ENCODE results near the gene SPHKAP.
"Not testable (repeated sequence)": the region's sequence is repeated elsewhere in the genome, so short reads cannot be mapped to it uniquely, and the experiment has no call there.

The SPHKAP gene

DNA sequence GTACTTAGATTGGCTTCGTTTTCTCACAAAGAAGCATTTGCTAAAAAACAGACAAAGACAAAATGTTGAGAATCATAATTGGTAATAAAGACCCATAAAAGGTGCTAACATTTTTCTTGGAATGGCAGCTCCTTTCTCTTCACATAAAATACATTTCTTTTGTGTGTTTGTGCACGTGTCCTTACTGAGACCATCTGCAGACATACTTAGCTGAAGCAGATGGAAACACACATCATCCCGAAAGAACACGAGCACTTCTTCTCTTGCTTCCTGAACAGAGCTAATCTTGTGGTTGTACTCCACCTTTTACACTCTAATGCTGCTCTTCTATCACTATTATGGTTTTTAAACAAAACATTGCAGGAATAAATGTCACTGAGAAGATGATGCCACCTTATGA is 142.5 kb downstream of the SPHKAP start:
- no peak for DNase-seq (ENCODE audit: low read depth)

GRCh38 chr2:228037915-228038314 is 143.6 kb downstream of the SPHKAP start:
- no peak for DNase-seq (ENCODE audit: low read depth)

DNA sequence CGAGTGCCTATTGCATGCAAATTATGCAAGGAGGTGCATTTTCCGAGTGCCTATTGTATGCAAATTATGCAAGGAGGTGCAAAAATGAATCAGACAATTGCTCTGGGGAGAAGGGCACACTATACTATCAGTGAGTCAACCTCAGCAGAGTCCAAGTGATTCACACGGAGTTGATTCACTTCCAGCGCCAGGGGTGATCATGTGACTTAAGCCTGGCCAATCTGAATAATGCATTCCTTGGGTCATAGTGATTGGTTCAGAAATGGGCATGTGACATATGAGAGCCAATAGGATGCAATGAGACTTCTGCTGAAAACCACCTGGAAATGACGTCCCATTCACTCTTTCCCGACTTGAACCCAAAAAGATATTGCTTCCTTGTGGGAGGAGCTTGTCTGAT is 157.9 kb downstream of the SPHKAP start:
- no peak for DNase-seq (ENCODE audit: low read depth)

- DNase-seq (ENCODE audit: low read depth), result no peak
Measured at GRCh38 chr2:228018311-228018710, 163.2 kb downstream of the SPHKAP start.

- DNase-seq (ENCODE audit: low read depth), result no peak
Measured at GRCh38 chr2:228017784-228018183, 163.7 kb downstream of the SPHKAP start.

- DNase-seq (ENCODE audit: low read depth), result no peak
Measured at GRCh38 chr2:228016402-228016801, 165.1 kb downstream of the SPHKAP start.

DNA sequence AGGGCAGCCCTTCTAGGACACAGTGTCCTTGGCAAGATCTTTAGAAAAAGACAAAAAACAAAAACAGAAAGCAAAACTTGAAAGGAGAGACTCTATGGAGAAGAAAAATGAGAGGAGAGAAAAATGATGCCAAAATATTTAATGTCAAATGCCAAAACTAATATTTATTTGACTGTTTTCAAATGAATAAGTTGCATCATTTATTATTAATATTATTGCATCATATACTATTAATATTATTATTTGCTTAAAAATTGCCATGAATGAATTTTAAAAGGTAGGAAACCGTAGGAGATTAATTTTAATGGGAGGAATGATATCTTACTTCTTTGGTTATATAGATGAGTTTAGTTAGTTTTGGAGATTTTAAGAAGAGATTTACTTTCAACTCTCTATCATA is 165.7 kb downstream of the SPHKAP start:
- no peak for DNase-seq (ENCODE audit: low read depth)

GRCh38 chr2:227996366-227996765 is 185.1 kb downstream of the SPHKAP start:
- DNase-seq (ENCODE audit: low read depth), result no peak

DNA sequence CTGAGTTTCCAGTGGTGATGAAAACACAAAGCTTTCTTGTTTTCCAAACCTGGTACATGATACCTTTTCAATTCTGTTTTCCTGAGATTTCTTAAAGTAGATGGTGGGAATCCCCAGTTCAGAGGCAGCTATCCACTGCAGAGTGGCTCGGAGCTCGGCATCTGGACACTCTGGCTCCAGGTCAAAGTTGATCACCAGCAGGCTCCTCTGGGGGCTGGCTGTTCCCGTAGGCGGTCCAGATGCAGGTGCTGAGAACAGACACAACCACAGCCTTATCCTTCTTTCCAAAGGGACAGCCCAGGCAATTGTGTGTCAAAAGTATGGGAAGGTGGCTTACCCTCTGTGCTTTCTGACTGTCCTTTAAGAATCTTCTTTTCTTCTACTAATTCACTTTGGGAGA is 190.6 kb downstream of the SPHKAP start:
- no peak for DNase-seq (ENCODE audit: low read depth)

GRCh38 chr2:227973241-227973640 is 208.2 kb downstream of the SPHKAP start:
- DNase-seq (ENCODE audit: low read depth), result no peak

DNA sequence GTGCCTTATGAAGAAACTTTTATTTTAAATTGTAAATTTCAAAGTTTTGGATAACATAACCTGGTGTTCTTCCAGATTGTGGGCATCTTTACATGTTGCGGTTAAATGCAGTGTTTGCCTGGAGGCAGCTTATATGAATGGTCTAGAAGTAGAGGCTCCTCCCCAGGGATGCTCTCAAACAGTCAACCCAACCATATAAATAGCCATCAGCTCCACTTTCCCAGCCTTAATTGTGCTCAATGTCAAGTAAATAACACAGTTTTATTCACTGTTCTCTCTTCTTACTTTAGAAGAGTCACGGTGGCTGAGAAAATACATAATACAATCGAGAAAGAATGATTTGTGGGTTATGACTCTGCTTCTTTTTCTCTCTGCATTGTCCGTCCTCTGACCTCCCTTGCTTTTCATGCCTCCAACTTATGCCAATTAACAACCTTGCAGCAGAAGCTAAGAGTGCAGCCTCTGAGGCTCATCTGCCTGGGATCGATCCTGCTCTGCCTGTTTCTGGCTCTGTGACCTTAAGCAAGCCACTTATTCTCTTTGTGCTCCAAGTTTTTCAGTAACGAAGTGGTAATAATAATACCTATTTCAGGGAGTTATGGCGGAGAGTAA is 209.8 kb downstream of the SPHKAP start:
- no peak for DNase-seq (ENCODE audit: low read depth)

- no peak for DNase-seq (ENCODE audit: low read depth)
Measured at GRCh38 chr2:227960317-227960716, 221.2 kb downstream of the SPHKAP start.

- DNase-seq (ENCODE audit: low read depth), result no peak
Measured at GRCh38 chr2:227942965-227943364, 238.5 kb downstream of the SPHKAP start.

DNA sequence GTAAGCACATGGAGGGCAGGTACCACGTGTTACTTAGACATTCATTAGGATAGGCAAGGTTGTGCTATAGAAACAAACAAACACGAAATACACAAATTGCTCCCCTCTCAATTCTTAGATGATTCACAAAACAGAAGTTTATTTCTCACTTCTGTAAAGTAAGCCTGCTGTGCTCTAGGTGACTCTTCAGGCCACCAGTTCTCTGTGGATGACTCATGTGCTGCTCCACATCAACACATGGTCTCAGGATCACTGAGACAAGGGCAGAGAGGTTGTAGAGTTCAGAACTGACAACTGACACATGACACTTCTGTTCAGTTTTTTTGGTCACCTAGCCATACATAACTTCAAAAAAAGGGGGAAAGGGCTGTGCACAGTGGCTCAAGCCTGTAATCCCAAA is 239.5 kb downstream of the SPHKAP start:
- no peak for DNase-seq (ENCODE audit: low read depth)

DNA sequence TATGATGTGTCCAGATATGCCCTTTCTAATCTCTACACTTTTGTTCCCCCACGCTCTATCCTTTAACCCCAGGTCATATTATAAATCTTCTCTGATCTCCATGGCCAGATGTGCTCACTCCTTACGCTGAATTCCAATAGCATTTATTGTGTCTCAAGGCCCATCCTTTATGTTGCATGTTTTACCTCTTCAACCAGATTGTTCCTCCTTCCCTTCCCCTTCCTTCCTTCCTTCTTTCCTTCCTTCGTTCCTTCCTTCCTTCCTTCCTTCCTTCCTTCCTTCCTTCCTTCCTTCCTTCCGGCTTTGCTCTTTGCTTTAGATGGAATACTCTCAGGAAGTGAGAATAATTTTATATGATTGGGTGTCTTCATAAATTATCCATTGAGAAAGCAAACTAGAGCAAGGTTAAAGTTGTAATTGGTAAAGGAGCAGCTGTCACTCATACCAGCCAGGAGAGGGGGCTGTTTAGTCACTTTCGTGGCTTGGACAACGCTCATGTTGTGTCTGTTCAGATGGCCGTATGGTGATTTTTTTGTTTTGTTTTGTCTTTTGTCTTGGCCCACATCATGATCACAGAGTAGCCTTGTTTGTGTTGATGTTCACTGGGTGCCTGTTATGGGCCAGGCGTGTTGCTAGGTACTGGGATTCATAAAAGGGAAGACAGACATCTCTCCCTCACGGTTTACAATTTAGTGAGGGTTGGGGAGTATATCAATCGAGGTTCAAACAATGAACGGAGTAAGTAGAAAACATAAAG is 242.0 kb downstream of the SPHKAP start:
- no peak for DNase-seq (ENCODE audit: low read depth)

DNA sequence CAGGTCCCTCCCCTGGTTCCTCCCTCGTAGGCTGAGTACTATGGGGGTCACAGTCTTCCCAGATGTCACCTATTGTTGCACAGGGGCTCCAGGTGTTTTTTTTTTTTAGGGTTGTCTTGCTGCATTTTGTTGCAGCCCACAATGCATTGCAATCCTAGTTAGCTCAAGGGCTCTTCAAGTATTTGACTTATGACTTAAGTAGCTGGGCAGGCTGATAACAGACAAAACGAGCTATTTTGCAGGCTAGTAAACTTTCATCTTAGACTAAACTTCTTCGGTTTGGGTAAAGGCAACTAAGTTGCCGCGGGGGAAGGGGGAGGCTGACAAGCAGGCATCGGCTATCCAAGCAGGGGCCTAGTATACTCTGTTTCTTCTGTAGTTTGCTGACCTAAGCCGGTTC is 245.2 kb downstream of the SPHKAP start:
- DNase-seq (ENCODE audit: low read depth), result not testable (repeated sequence)

GRCh38 chr2:227933884-227934283 is 247.6 kb downstream of the SPHKAP start:
- DNase-seq (ENCODE audit: low read depth), result no peak

GRCh38 chr2:227932403-227932802 is 249.1 kb downstream of the SPHKAP start:
- no peak for DNase-seq (ENCODE audit: low read depth)

DNA sequence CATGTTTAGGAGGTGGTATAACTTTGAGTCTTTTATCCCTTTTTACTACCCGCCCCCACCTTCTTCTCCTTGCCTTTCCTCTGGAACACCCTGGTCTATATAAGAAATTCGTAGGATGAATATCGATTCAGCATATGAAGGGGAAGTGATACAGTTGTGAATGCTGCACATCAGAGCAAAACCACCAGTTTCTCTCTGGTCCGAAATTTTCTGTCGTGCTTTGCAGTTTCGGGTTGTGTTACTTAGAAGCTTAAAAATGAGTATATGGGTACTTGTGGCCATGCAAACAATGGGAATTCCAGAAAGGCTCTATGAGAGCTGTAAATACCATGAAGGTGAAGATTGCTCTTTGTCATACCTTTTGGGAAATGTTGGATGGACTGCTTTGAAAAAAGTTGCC is 249.5 kb downstream of the SPHKAP start:
- no peak for DNase-seq (ENCODE audit: low read depth)

All from T-helper 22 cell (primary cell).